Fibroblast of mammary gland (primary cell): ENCODE measurements around the gene NKD1.
A peak's percentile ranks its signal among the peaks of the same experiment; 100 is the strongest.

ENCODE experiments used
- DNase-seq: peaks from one replicate; pipeline ENCODE4 v3.0.0-alpha.2; 2010; ENCODE audit warnings: low read depth
- H3K4me3 ChIP-seq: 2 replicates; pipeline ENCODE4 v1.5.1; 2011; ENCODE audit warnings: low read depth, mild to moderate bottlenecking, low read length, moderate library complexity; ENCODE audit not compliant: control insufficient read depth
- CTCF ChIP-seq: conservative IDR thresholded peaks from 2 replicates; pipeline ENCODE4 v1.5.1; 2011; ENCODE audit warnings: low read depth, low read length, inconsistent platforms; ENCODE audit not compliant: control insufficient read depth, insufficient read depth

Gene NKD1

GRCh38 chr16:50640919-50641817 lies 93.0 kb downstream of the NKD1 start:
- DNase-seq = no peak
- no peak for TF ChIP-seq CTCF
- H3K4me3 ChIP-seq = no peak overlapping the region

GRCh38 chr16:50641818-50642187 lies 93.6 kb downstream of the NKD1 start:
- no peak overlapping the region for H3K4me3 ChIP-seq
- TF ChIP-seq CTCF = no peak

GRCh38 chr16:50642349-50642748 lies 94.2 kb downstream of the NKD1 start:
- DNase-seq = no peak
- TF ChIP-seq CTCF = no peak
- H3K4me3 ChIP-seq = no peak overlapping the region

More at GRCh38 chr16:50641818-50642187, 93.6 kb downstream of the NKD1 start:
- DNase-seq = no peak

- no peak overlapping the region for H3K4me3 ChIP-seq
Observed at GRCh38 chr16:50643192-50643591, 95.0 kb downstream of the NKD1 start.

GRCh38 chr16:50644245-50644644 lies 96.0 kb downstream of the NKD1 start:
- no peak overlapping the region for H3K4me3 ChIP-seq
- TF ChIP-seq CTCF = no peak
- no peak for DNase-seq

More at GRCh38 chr16:50643192-50643591, 95.0 kb downstream of the NKD1 start:
- no peak for DNase-seq
- TF ChIP-seq CTCF = no peak

- H3K4me3 ChIP-seq = no peak overlapping the region
- no peak for DNase-seq
- TF ChIP-seq CTCF = peak; percentile 9
Observed at GRCh38 chr16:50644729-50645128, 96.5 kb downstream of the NKD1 start.
